ENCODE results near the gene DGKD. TPM values are rescaled to one million over a fixed set of nuclear protein-coding genes. Genes with fewer than 3 reads are reported as not detected.

Gene DGKD
- total and polyA plus RNA-seq, 9 of the 15 experiments (the other 6 are each of a cell fraction or from before 2014, with no cell fraction given): 0.52 to 29.5 (median 10.6) TPM

- no peak for TF ChIP-seq FOXO4 (CRISPR knock-in tag; IDR thresholded peaks at IDR 0.05)
- TF ChIP-seq RB1 (IDR thresholded peaks at IDR 0.05; ENCODE audit: low read depth): no peak
- TF ChIP-seq ZNF239 (CRISPR knock-in tag; IDR thresholded peaks at IDR 0.05): no peak
- TF ChIP-seq FOXK1 (CRISPR knock-in tag; IDR thresholded peaks at IDR 0.05; ENCODE audit: borderline replicate concordance): no peak
- no peak for TF ChIP-seq GATA2 (CRISPR knock-in tag; IDR thresholded peaks at IDR 0.05)
- no peak for TF ChIP-seq CEBPB (tag; IDR thresholded peaks at IDR 0.05)
- TF ChIP-seq PHB2 (IDR thresholded peaks at IDR 0.05; ENCODE audit: low read depth): no peak
- TF ChIP-seq CBX3 (IDR thresholded peaks at IDR 0.05; ENCODE audit: borderline replicate concordance in 1 of 2, low read length in 2 of 2): no peak
- TF ChIP-seq HNRNPH1 (optimal IDR thresholded peaks at IDR 0.05; ENCODE audit: low read depth, low read length): no peak
Measured at GRCh38 chr2:233314180-233314925, 39.9 kb upstream of the DGKD start (continued).
